HUES64 (cell line): ENCODE results near the gene FBXL15.

ENCODE experiments used
- H3K27ac ChIP-seq: 2 replicates; pipeline ENCODE4 v1.7.0; 2013; ENCODE audit warnings: low read depth, low read length, inconsistent platforms
- H3K27me3 ChIP-seq: 2 replicates; pipeline ENCODE4 v1.6.1; 2013; ENCODE audit warnings: mild to moderate bottlenecking, low read length; ENCODE audit not compliant: insufficient read depth
- H3K36me3 ChIP-seq: 2 replicates; pipeline ENCODE4 v1.6.1; 2013; ENCODE audit warnings: mild to moderate bottlenecking, low read length; ENCODE audit not compliant: insufficient read depth
- H3K4me1 ChIP-seq: 2 replicates; pipeline ENCODE4 v1.6.1; 2013; ENCODE audit warnings: mild to moderate bottlenecking, low read length, moderate library complexity; ENCODE audit not compliant: insufficient read depth
- H3K4me3 ChIP-seq: 2 replicates; pipeline ENCODE4 v1.5.1; 2013; ENCODE audit warnings: mild to moderate bottlenecking, low read length, moderate library complexity
- H3K9ac ChIP-seq: 2 replicates; pipeline ENCODE4 v1.6.1; 2013; ENCODE audit warnings: mild to moderate bottlenecking, low read depth, low read length
- H3K9me3 ChIP-seq: 2 replicates; pipeline ENCODE4 v1.6.1; 2013; ENCODE audit warnings: low read depth, low read length; ENCODE audit not compliant: insufficient read depth
- WGBS: fragments of 150-250, 120-280 bp; methylation state at CpG from one replicate; pipeline ENCODE4 v1.1.7; 2013; ENCODE audit warnings: missing lambda C conversion rate; 5-methylcytosine and 5-hydroxymethylcytosine counted together

FBXL15 gene

DNA sequence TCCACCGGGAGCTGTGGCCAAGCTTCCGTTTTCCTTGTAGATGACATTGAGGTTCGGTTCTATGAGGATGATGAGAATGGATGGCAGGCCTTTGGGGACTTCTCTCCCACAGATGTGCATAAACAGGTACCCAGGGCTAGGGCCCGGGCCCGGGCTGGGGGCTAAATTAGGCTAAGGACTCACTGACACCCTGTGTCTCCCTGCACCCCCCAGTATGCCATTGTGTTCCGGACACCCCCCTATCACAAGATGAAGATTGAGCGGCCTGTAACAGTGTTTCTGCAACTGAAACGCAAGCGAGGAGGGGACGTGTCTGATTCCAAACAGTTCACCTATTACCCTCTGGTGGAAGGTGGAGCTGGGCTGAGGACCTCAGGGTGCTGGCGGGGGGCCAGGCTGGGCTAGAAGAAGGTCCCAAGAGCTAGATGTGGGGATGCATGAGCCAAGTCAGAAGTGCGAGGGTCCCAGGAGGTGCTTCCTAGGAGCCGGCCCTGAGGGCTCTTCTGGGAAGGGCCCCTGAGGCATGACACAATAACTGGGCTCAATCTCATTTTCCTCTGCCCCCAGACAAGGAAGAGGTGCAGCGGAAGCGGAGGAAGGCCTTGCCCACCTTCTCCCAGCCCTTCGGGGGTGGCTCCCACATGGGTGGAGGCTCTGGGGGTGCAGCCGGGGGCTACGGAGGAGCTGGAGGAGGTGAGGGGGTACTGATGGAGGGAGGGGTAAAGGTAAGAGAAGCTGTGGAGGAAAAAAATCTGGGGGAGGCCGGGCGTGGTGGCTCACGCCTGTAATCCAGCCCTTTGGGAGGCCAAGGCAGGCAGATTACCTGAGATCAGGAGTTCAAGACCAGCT, 22.2 kb upstream of the FBXL15 start:
- Histone ChIP-seq H3K4me3 (peak overlapping the region; percentile 55; the same call in 1 of the 2 replicates), H3K9me3 (no peaks in the 10 kb centered on the region), H3K9ac (no peak overlapping the region), H3K27ac (no peak overlapping the region), H3K4me1 (peaks cover 10% of the 10 kb centered on the region; the same call in 1 of the 2 replicates), H3K27me3 (peaks cover 23% of the 10 kb centered on the region), H3K36me3 (peaks cover 16% of the 10 kb centered on the region)
- WGBS = 93% methylated on average over 21 of the region's 21 CpGs

DNA sequence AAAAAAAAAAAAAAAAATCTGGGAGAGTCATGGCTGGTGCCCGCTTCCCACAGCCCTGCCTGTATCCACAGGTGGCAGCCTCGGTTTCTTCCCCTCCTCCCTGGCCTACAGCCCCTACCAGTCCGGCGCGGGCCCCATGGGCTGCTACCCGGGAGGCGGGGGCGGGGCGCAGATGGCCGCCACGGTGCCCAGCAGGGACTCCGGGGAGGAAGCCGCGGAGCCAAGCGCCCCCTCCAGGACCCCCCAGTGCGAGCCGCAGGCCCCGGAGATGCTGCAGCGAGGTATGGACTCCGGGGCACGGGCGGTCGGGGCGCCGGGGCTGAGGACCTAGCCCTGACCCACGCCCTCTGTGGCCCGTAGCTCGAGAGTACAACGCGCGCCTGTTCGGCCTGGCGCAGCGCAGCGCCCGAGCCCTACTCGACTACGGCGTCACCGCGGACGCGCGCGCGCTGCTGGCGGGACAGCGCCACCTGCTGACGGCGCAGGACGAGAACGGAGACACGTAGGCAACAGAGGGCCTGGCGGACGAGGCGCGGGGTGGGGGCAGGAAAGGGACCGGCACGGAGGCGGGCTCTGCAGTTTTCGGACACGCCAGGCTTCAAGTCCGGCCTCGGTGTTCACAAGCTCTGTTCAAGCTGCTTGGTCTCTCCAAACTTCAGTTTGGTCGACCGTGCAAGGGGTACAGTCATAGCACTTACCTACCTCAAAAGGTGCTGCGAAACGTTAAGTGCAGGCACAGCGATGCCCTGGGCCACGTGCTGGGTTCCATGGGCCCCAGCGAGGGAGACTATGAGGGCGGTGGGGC, 21.2 kb upstream of the FBXL15 start:
- 8% methylated on average over 72 of the region's 72 CpGs for WGBS
- H3K36me3 ChIP-seq = peaks cover 16% of the 10 kb centered on the region
- peak overlapping the region; percentile 7; the same call in 1 of the 2 replicates for H3K27ac ChIP-seq
- H3K4me1 ChIP-seq = peaks cover 10% of the 10 kb centered on the region; the same call in 1 of the 2 replicates
- no peaks in the 10 kb centered on the region for H3K9me3 ChIP-seq
- H3K9ac ChIP-seq = peak overlapping the region; percentile 36; the same call in 1 of the 2 replicates
- H3K27me3 ChIP-seq = peaks cover 16% of the 10 kb centered on the region
- H3K4me3 ChIP-seq = peak overlapping the region; percentile 55

DNA sequence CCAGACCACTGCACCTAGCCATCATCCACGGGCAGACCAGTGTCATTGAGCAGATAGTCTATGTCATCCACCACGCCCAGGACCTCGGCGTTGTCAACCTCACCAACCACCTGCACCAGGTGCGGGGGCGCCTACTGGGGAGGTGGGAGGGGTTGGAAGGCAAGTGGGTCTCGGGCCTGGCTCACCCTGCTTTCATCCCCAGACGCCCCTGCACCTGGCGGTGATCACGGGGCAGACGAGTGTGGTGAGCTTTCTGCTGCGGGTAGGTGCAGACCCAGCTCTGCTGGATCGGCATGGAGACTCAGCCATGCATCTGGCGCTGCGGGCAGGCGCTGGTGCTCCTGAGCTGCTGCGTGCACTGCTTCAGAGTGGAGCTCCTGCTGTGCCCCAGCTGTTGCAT, 20.6 kb upstream of the FBXL15 start:
- no peak overlapping the region for H3K9ac ChIP-seq
- peaks cover 10% of the 10 kb centered on the region; the same call in 1 of the 2 replicates for H3K4me1 ChIP-seq
- H3K9me3 ChIP-seq = no peaks in the 10 kb centered on the region
- H3K36me3 ChIP-seq = peaks cover 16% of the 10 kb centered on the region
- no peak overlapping the region for H3K27ac ChIP-seq
- peaks cover 10% of the 10 kb centered on the region for H3K27me3 ChIP-seq
- WGBS = 94% methylated on average over 17 of the region's 17 CpGs
- peak overlapping the region; percentile 55; the same call in 1 of the 2 replicates for H3K4me3 ChIP-seq

GRCh38 chr10:102400598-102401341, 19.9 kb upstream of the FBXL15 start:
- H3K4me1 ChIP-seq = peaks cover 10% of the 10 kb centered on the region; the same call in 1 of the 2 replicates
- H3K9me3 ChIP-seq = no peaks in the 10 kb centered on the region
- no peak overlapping the region for H3K4me3 ChIP-seq
- peaks cover 7% of the 10 kb centered on the region; the same call in 1 of the 2 replicates for H3K27me3 ChIP-seq
- no peak overlapping the region for H3K9ac ChIP-seq
- peaks cover 16% of the 10 kb centered on the region for H3K36me3 ChIP-seq
- WGBS = 91% methylated on average over 22 of the region's 22 CpGs
- H3K27ac ChIP-seq = no peak overlapping the region

DNA sequence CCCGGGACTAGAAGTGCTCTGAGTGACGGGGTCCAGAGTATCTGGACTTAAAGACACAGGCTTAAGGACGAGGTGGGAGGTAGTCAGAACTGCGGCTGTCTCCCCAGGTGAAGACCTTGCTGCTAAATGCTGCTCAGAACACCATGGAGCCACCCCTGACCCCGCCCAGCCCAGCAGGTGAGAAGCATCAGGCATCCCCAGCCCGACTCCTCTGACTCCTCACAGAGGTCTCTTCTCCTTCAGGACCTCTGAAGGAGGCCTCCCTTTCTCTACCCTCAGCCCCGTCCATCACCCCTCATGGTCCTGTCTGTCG, 19.3 kb upstream of the FBXL15 start:
- Histone ChIP-seq H3K9ac (no peak overlapping the region), H3K36me3 (peaks cover 16% of the 10 kb centered on the region), H3K27ac (no peak overlapping the region), H3K4me3 (no peak overlapping the region), H3K4me1 (peaks cover 6% of the 10 kb centered on the region; the same call in 1 of the 2 replicates), H3K27me3 (peaks cover 9% of the 10 kb centered on the region), H3K9me3 (no peaks in the 10 kb centered on the region)
- 88% methylated on average over 8 of the region's 8 CpGs for WGBS

GRCh38 chr10:102401735-102402511, 18.7 kb upstream of the FBXL15 start:
- Histone ChIP-seq H3K9ac (no peak overlapping the region), H3K4me1 (peaks cover 3% of the 10 kb centered on the region; the same call in 1 of the 2 replicates), H3K27ac (no peak overlapping the region), H3K9me3 (no peaks in the 10 kb centered on the region), H3K36me3 (peaks cover 16% of the 10 kb centered on the region), H3K4me3 (no peak overlapping the region), H3K27me3 (peaks cover 9% of the 10 kb centered on the region)
- WGBS = 79% methylated on average over 18 of the region's 18 CpGs

DNA sequence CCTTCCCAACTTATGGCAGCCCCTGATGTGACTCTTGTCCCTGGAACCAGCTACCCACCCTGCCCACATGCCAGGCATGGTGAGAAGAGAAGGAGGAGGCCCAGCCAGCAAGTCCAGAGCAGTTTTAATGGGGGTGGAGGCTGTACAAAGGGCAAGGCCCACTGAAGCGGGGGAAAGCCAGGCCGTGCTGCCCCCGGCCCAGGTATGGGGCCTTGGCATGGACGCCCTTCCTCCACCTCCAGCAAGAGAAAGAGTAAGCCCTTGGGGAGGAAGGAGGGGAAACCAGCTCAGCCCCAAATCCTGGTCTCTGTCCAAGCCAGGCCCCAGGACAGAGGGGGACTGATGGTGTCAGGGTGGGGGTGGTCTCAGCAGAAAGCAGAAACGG, 18.1 kb upstream of the FBXL15 start:
- peaks cover 13% of the 10 kb centered on the region for H3K27me3 ChIP-seq
- H3K4me3 ChIP-seq = no peak overlapping the region
- no peaks in the 10 kb centered on the region for H3K9me3 ChIP-seq
- no peak overlapping the region for H3K9ac ChIP-seq
- no peak overlapping the region for H3K27ac ChIP-seq
- H3K36me3 ChIP-seq = peaks cover 15% of the 10 kb centered on the region
- H3K4me1 ChIP-seq = peaks cover 3% of the 10 kb centered on the region; the same call in 1 of the 2 replicates
- 96% methylated on average over 5 of the region's 5 CpGs for WGBS

- H3K36me3 ChIP-seq = peaks cover 12% of the 10 kb centered on the region
- no peak overlapping the region for H3K4me3 ChIP-seq
- H3K27ac ChIP-seq = no peak overlapping the region
- WGBS = 92% methylated on average over 13 of the region's 13 CpGs
- no peaks in the 10 kb centered on the region for H3K9me3 ChIP-seq
- no peak overlapping the region for H3K9ac ChIP-seq
- peaks cover 3% of the 10 kb centered on the region; the same call in 1 of the 2 replicates for H3K4me1 ChIP-seq
- H3K27me3 ChIP-seq = peaks cover 19% of the 10 kb centered on the region
Observed at GRCh38 chr10:102403115-102403514, 17.5 kb upstream of the FBXL15 start.

DNA sequence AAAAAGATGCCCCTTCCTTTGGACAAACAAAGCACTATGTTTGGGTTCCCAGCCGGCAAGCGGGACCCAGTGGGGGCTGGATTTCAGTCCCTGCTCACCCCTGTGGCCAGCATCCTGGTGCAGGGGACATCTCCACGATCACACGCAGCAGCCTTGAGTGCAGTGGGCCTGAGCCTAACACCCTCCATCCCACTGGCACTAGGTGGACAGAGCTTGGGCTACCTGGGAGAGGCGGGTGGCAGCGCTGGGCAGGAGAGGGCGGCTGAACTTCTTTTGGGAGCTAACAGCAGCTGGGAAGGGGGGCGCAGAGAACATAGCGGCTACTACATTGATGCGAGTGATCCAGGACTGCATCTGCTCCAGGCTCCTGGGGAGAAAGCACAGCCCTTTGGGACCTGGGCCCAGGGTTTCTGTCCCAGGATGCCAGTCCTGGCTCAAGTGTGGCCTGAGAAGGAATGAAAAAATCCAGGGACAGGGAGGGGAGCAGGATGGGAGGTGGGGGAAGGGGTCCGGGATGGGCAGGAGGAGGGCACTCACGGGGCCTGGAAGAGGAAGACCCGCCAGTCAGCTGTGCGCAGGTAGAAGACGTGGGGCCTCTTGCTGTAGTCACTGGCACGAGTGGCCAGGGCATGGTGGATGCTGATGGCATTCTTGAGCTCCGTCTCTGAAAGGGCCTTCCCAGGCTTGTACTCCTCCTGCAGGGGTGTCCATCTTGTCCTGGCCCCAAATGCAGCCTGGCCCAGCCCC, 16.1 kb upstream of the FBXL15 start:
- H3K4me1 ChIP-seq = peaks cover 6% of the 10 kb centered on the region; the same call in 1 of the 2 replicates
- 95% methylated on average over 17 of the region's 17 CpGs for WGBS
- no peak overlapping the region for H3K4me3 ChIP-seq
- no peak overlapping the region for H3K27ac ChIP-seq
- H3K9ac ChIP-seq = no peak overlapping the region
- no peaks in the 10 kb centered on the region for H3K9me3 ChIP-seq
- H3K36me3 ChIP-seq = peaks cover 12% of the 10 kb centered on the region
- H3K27me3 ChIP-seq = peaks cover 33% of the 10 kb centered on the region
